Subcutaneous abdominal adipose tissue (tissue), 5 donors: ENCODE results near the gene CDK11B.

Source experiments
- H3K27ac ChIP-seq: one replicate; pipeline ENCODE4 v1.7.0; 2013; ENCODE audit warnings: low read depth, mild to moderate bottlenecking, inconsistent platforms, low read length, moderate library complexity
- H3K27me3 ChIP-seq, 5 donors: one replicate each; pipeline ENCODE4 v1.7.0; 2013; ENCODE audit warnings: low read length in 5 of 5, inconsistent platforms in 1 of 5; ENCODE audit not compliant: control insufficient read depth in 5 of 5, insufficient read depth in 4 of 5
- H3K36me3 ChIP-seq, 5 donors: one replicate each; pipeline ENCODE4 v1.7.0; 2013; ENCODE audit warnings: low read length in 5 of 5; ENCODE audit not compliant: control insufficient read depth in 5 of 5, insufficient read depth in 5 of 5
- H3K4me1 ChIP-seq, 5 donors: one replicate each; pipeline ENCODE4 v1.7.0; 2013; ENCODE audit warnings: low read length in 5 of 5, mild to moderate bottlenecking in 3 of 5, moderate library complexity in 1 of 5; ENCODE audit not compliant: control insufficient read depth in 5 of 5, insufficient read depth in 5 of 5
- H3K4me3 ChIP-seq, 5 donors: one replicate each; pipeline ENCODE4 v1.7.0; 2013; ENCODE audit warnings: low read length in 5 of 5, low read depth in 1 of 5
- H3K9ac ChIP-seq, 5 donors: one replicate each; pipeline ENCODE4 v1.7.0; 2013; ENCODE audit warnings: low read length in 5 of 5, mild to moderate bottlenecking in 4 of 5, moderate library complexity in 3 of 5
- H3K9me3 ChIP-seq, 5 donors: one replicate each; pipeline ENCODE4 v1.7.0; 2013; ENCODE audit warnings: low read length in 5 of 5; ENCODE audit not compliant: control insufficient read depth in 5 of 5
- donor health status: healthy.
- donor health status: healthy.
- donor health status: healthy.
- donor health status: healthy.
- donor health status: healthy.

Gene CDK11B

GRCh38 chr1:1593834-1594601, 64.8 kb downstream of the CDK11B start:
- no peak overlapping the region for H3K9ac ChIP-seq
- peaks cover 17 to 30% (median 22%) of the 10 kb centered on the region in 5 donors for H3K27me3 ChIP-seq
- no peak overlapping the region for H3K27ac ChIP-seq
- peaks cover 0 to 10% (median 4%) of the 10 kb centered on the region in 5 donors for H3K4me1 ChIP-seq
- H3K4me3 ChIP-seq = no peak overlapping the region
- H3K9me3 ChIP-seq = no peaks in the 10 kb centered on the region
- H3K36me3 ChIP-seq = no peaks in the 10 kb centered on the region

GRCh38 chr1:1591452-1591851, 67.4 kb downstream of the CDK11B start:
- Histone ChIP-seq H3K27me3 (peaks cover 3 to 11% (median 3%) of the 10 kb centered on the region in 5 donors), H3K27ac (no peak overlapping the region), H3K9me3 (no peaks in the 10 kb centered on the region), H3K9ac (no peak overlapping the region), H3K4me1 (no peaks in the 10 kb centered on the region), H3K36me3 (no peaks in the 10 kb centered on the region), H3K4me3 (no peak overlapping the region)
